Neural progenitor cell (in vitro differentiated cells): ENCODE data around the gene RNF11. TPM values are rescaled to one million over a fixed set of nuclear protein-coding genes. Genes with fewer than 3 reads are reported as not detected.
"Not testable (repeated sequence)": the region's sequence is repeated elsewhere in the genome, so short reads cannot be mapped to it uniquely, and the experiment has no call there.

ENCODE experiments used
- DNase-seq: peaks from one replicate; pipeline ENCODE4 v3.0.0-alpha.2; 2016; ENCODE audit warnings: low spot score
- H2AFZ ChIP-seq: fragments of 200-600 bp; sonication (generic); replicated peaks from 2 replicates; pipeline ENCODE4 v1.6.1; 2016; ENCODE audit warnings: antibody characterized with exemption
- H3F3A ChIP-seq: fragments of 200-600 bp; sonication (generic); 2 replicates; pipeline ENCODE4 v1.6.1; 2016; ENCODE audit warnings: antibody characterized with exemption, low read depth
- H3K27ac ChIP-seq: fragments of 200-600 bp; sonication (generic); 2 replicates; pipeline ENCODE4 v1.5.1; 2016; ENCODE audit warnings: mild to moderate bottlenecking
- H3K27me3 ChIP-seq: fragments of 200-600 bp; sonication (generic); 2 replicates; pipeline ENCODE4 v1.6.1; 2016; ENCODE audit warnings: mild to moderate bottlenecking, moderate library complexity
- H3K36me3 ChIP-seq: fragments of 200-600 bp; sonication (generic); 2 replicates; pipeline ENCODE4 v1.5.1; 2016
- H3K4me1 ChIP-seq: fragments of 200-600 bp; sonication (generic); 2 replicates; pipeline ENCODE4 v1.6.1; 2016; ENCODE audit warnings: mixed run types
- H3K4me2 ChIP-seq: fragments of 200-600 bp; sonication (generic); 2 replicates; pipeline ENCODE4 v1.6.1; 2016
- H3K4me3 ChIP-seq: fragments of 200-600 bp; sonication (generic); 2 replicates; pipeline ENCODE4 v1.5.1; 2016
- H3K79me2 ChIP-seq: fragments of 200-600 bp; sonication (generic); 2 replicates; pipeline ENCODE4 v1.6.1; 2016; ENCODE audit warnings: low read depth
- H3K9ac ChIP-seq: fragments of 200-600 bp; sonication (generic); 2 replicates; pipeline ENCODE4 v1.6.1; 2016
- H3K9me3 ChIP-seq: fragments of 200-600 bp; sonication (generic); 2 replicates; pipeline ENCODE4 v1.5.1; 2016; ENCODE audit warnings: low read depth
- H4K20me1 ChIP-seq: fragments of 200-600 bp; sonication (generic); 2 replicates; pipeline ENCODE4 v1.6.1; 2016; ENCODE audit warnings: low read depth
- H3K27ac Mint-ChIP-seq: 3 replicates; pipeline ENCODE4 v1.8.0; 2021; ENCODE audit warnings: mixed read lengths
- H3K27me3 Mint-ChIP-seq: 2 replicates; pipeline ENCODE4 v1.8.0; 2022; ENCODE audit warnings: low read depth, mild to moderate bottlenecking, inconsistent platforms, moderate library complexity, mixed read lengths; ENCODE audit not compliant: insufficient read depth
- H3K36me3 Mint-ChIP-seq: 3 replicates; pipeline ENCODE4 v1.8.0; 2021; ENCODE audit warnings: mixed read lengths
- H3K4me1 Mint-ChIP-seq: 3 replicates; pipeline ENCODE4 v1.8.0; 2021; ENCODE audit warnings: mixed read lengths
- H3K4me3 Mint-ChIP-seq: 3 replicates; pipeline ENCODE4 v1.8.0; 2021; ENCODE audit warnings: mild to moderate bottlenecking, moderate library complexity, mixed read lengths
- H3K9me3 Mint-ChIP-seq: 3 replicates; pipeline ENCODE4 v1.8.0; 2020; ENCODE audit warnings: mixed read lengths
- CTCF ChIP-seq: fragments of 200-600 bp; sonication (generic); IDR thresholded peaks from 2 replicates; pipeline ENCODE4 v1.5.1; 2017; ENCODE audit warnings: antibody characterized with exemption, mild to moderate bottlenecking
- EZH2 ChIP-seq: fragments of 200-600 bp; sonication (generic); IDR thresholded peaks from 2 replicates; pipeline ENCODE4 v1.6.1; 2017; ENCODE audit warnings: antibody characterized with exemption, mild to moderate bottlenecking, moderate library complexity
- EZH2phosphoT487 ChIP-seq: fragments of 200-600 bp; sonication (generic); IDR thresholded peaks from 2 replicates; pipeline ENCODE4 v1.6.1; 2017; ENCODE audit warnings: antibody characterized with exemption
- total RNA-seq: library from RNA; depleted of rRNA; stranded (reverse); fragments of >200 nt; gene quantifications from 2 replicates; pipeline ENCODE4 v1.2.3, GENCODE V29; 2015; ENCODE audit warnings: low replicate concordance

Gene RNF11
- total RNA-seq, 1 donor from 2014 or later: 108 TPM

- peaks cover 8% of the 10 kb centered on the region for H3K4me1 ChIP-seq
- no peak overlapping the region for H3K9ac ChIP-seq
- no peak for TF ChIP-seq CTCF
- no peak for TF ChIP-seq EZH2
- TF ChIP-seq EZH2phosphoT487: no peak
Observed at GRCh38 chr1:51230501-51231078, 5.5 kb upstream of the RNF11 start.

GRCh38 chr1:51231120-51231519, 5.0 kb upstream of the RNF11 start:
- Histone ChIP-seq H3K4me2 (no peak overlapping the region), H3K9ac (no peak overlapping the region), H4K20me1 (no peaks in the 10 kb centered on the region), H2AFZ (no peak overlapping the region), H3K4me1 (peaks cover 9% of the 10 kb centered on the region), H3K79me2 (no peaks in the 10 kb centered on the region), H3K4me3 (no peak overlapping the region), H3K9me3 (no peaks in the 10 kb centered on the region), H3K27ac (no peak overlapping the region), H3F3A (peaks cover 5% of the 10 kb centered on the region), H3K36me3 (no peaks in the 10 kb centered on the region), H3K27me3 (no peaks in the 10 kb centered on the region)
- no peak for TF ChIP-seq EZH2
- no peak for TF ChIP-seq EZH2phosphoT487
- TF ChIP-seq CTCF: no peak
- Mint-ChIP-seq H3K27ac (no peak overlapping the region), H3K4me1 (peaks cover 23% of the 10 kb centered on the region), H3K27me3 (peaks cover 2% of the 10 kb centered on the region), H3K9me3 (no peaks in the 10 kb centered on the region), H3K36me3 (no peaks in the 10 kb centered on the region), H3K4me3 (no peak overlapping the region)
- no peak for DNase-seq

More at GRCh38 chr1:51230501-51231078, 5.5 kb upstream of the RNF11 start:
- no peaks in the 10 kb centered on the region for H3K9me3 ChIP-seq
- H3K27me3 Mint-ChIP-seq: peaks cover 2% of the 10 kb centered on the region
- no peak overlapping the region for H3K27ac Mint-ChIP-seq
- no peaks in the 10 kb centered on the region for H3K79me2 ChIP-seq
- H3K36me3 Mint-ChIP-seq: no peaks in the 10 kb centered on the region
- H4K20me1 ChIP-seq: no peaks in the 10 kb centered on the region
- peaks cover 2% of the 10 kb centered on the region for H3F3A ChIP-seq
- H3K27ac ChIP-seq: no peak overlapping the region
- no peak overlapping the region for H3K4me3 Mint-ChIP-seq
- no peak overlapping the region for H3K4me3 ChIP-seq
- H3K4me1 Mint-ChIP-seq: peaks cover 19% of the 10 kb centered on the region
- H3K36me3 ChIP-seq: no peaks in the 10 kb centered on the region
- no peak overlapping the region for H2AFZ ChIP-seq
- no peak for DNase-seq
- H3K4me2 ChIP-seq: no peak overlapping the region
- H3K9me3 Mint-ChIP-seq: no peaks in the 10 kb centered on the region
- no peaks in the 10 kb centered on the region for H3K27me3 ChIP-seq

GRCh38 chr1:51231896-51232295, 4.2 kb upstream of the RNF11 start:
- H3K4me3 Mint-ChIP-seq: no peak overlapping the region
- H3K27me3 ChIP-seq: no peaks in the 10 kb centered on the region
- H3K36me3 Mint-ChIP-seq: no peaks in the 10 kb centered on the region
- no peaks in the 10 kb centered on the region for H3K36me3 ChIP-seq
- no peaks in the 10 kb centered on the region for H3K9me3 Mint-ChIP-seq
- no peak for DNase-seq
- no peak overlapping the region for H3K9ac ChIP-seq
- H2AFZ ChIP-seq: no peak overlapping the region
- H3K9me3 ChIP-seq: no peaks in the 10 kb centered on the region
- H3K27ac ChIP-seq: no peak overlapping the region
- TF ChIP-seq EZH2 (no peak), EZH2phosphoT487 (no peak), CTCF (no peak)
- no peak overlapping the region for H3K4me3 ChIP-seq
- H3K4me1 ChIP-seq: peaks cover 9% of the 10 kb centered on the region
- no peak overlapping the region for H3K27ac Mint-ChIP-seq
- peaks cover 6% of the 10 kb centered on the region for H3K79me2 ChIP-seq
- H3K4me2 ChIP-seq: no peak overlapping the region
- peaks cover 22% of the 10 kb centered on the region for H3K4me1 Mint-ChIP-seq
- peaks cover 2% of the 10 kb centered on the region for H3K27me3 Mint-ChIP-seq
- peaks cover 10% of the 10 kb centered on the region for H3F3A ChIP-seq
- peaks cover 2% of the 10 kb centered on the region for H4K20me1 ChIP-seq

GRCh38 chr1:51234236-51234635, 1.8 kb upstream of the RNF11 start:
- H3K4me3 Mint-ChIP-seq, H3K36me3 ChIP-seq, H3K27ac Mint-ChIP-seq, H3K27me3 ChIP-seq, H3K36me3 Mint-ChIP-seq, H3K9me3 Mint-ChIP-seq, H3K4me2 ChIP-seq, H3K4me3 ChIP-seq, H3K27ac ChIP-seq, DNase-seq, H3K9me3 ChIP-seq, H2AFZ ChIP-seq, H3K27me3 Mint-ChIP-seq, H3K9ac ChIP-seq: not testable (repeated sequence)
- H3K4me1 ChIP-seq: peaks cover 18% of the 10 kb centered on the region
- peaks cover 26% of the 10 kb centered on the region for H4K20me1 ChIP-seq
- H3K4me1 Mint-ChIP-seq: peaks cover 16% of the 10 kb centered on the region
- H3K79me2 ChIP-seq: peaks cover 29% of the 10 kb centered on the region
- H3F3A ChIP-seq: peaks cover 21% of the 10 kb centered on the region
